Large intestine (tissue), 3 donors: Measurements from ENCODE around the gene LTBP3. TPM values are rescaled to one million over a fixed set of nuclear protein-coding genes. Genes with fewer than 3 reads are reported as not detected.

Experiments used
- DNase-seq, 2 donors: peaks; one replicate each; pipeline versions ENCODE4 v3.0.0 to v3.0.0-alpha.2; 2013
- H3K27ac ChIP-seq: one replicate; pipeline ENCODE4 v1.5.1; 2013; ENCODE audit warnings: low read length
- H3K27me3 ChIP-seq: 2 replicates; pipeline ENCODE4 v1.6.1; 2013; ENCODE audit warnings: low read length; ENCODE audit not compliant: control insufficient read depth, insufficient read depth
- H3K36me3 ChIP-seq: 2 replicates; pipeline ENCODE4 v1.6.1; 2013; ENCODE audit warnings: low read length; ENCODE audit not compliant: control insufficient read depth, insufficient read depth
- H3K4me1 ChIP-seq: one replicate; pipeline ENCODE4 v1.6.1; 2013; ENCODE audit warnings: low read length; ENCODE audit not compliant: control insufficient read depth, insufficient read depth
- H3K4me3 ChIP-seq: one replicate; pipeline ENCODE4 v1.5.1; 2013; ENCODE audit warnings: low read length
- H3K9me3 ChIP-seq: one replicate; pipeline ENCODE4 v1.6.1; 2013; ENCODE audit warnings: mild to moderate bottlenecking, low read depth, low read length, moderate library complexity; ENCODE audit not compliant: control insufficient read depth
- WGBS: methylation state at CpG from one replicate; pipeline ENCODE4 v1.1.5; 2013; ENCODE audit warnings: low lambda C conversion rate; ENCODE audit not compliant: insufficient coverage; 5-methylcytosine and 5-hydroxymethylcytosine counted together
- polyA plus RNA-seq: library from polyadenylated mRNA; unstranded; fragments of 120-200 nt; gene quantifications from one replicate; pipeline ENCODE4 v1.2.1, GENCODE V29; 2013

The LTBP3 gene
- polyA plus RNA-seq, 1 donor = 105 TPM

- Histone ChIP-seq H3K36me3 (peaks cover 16% of the 10 kb centered on the region), H3K9me3 (peaks cover 10% of the 10 kb centered on the region), H3K4me1 (peaks cover 18% of the 10 kb centered on the region), H3K27ac (peak within 1 kb of the TSS; percentile 98), H3K27me3 (no peaks in the 10 kb centered on the region), H3K4me3 (peak within 1 kb of the TSS; percentile 85)
- WGBS = 1% methylated on average over 13 of the region's 24 CpGs
- peak; percentile 94 to 96 for DNase-seq
Observed at GRCh38 chr11:65498977-65499712, 59.0 kb downstream of the LTBP3 start, which contains the start of gene MALAT1. MALAT1 (plus strand) TSS chr11:65499045.

GRCh38 chr11:65498727-65498976 is 59.5 kb downstream of the LTBP3 start:
- DNase-seq = no peak
- Histone ChIP-seq H3K36me3 (peaks cover 13% of the 10 kb centered on the region), H3K27ac (peak overlapping the region; percentile 98), H3K9me3 (peaks cover 7% of the 10 kb centered on the region), H3K4me1 (peaks cover 18% of the 10 kb centered on the region), H3K27me3 (no peaks in the 10 kb centered on the region), H3K4me3 (peak overlapping the region; percentile 85)
- WGBS = 0% methylated on average over 2 of the region's 6 CpGs

GRCh38 chr11:65498042-65498726 is 60.0 kb downstream of the LTBP3 start:
- no CpG with 5 or more reads among the region's 24 CpGs for WGBS
- Histone ChIP-seq H3K4me1 (peaks cover 20% of the 10 kb centered on the region), H3K27me3 (no peaks in the 10 kb centered on the region), H3K4me3 (peak overlapping the region; percentile 85), H3K9me3 (peaks cover 5% of the 10 kb centered on the region), H3K36me3 (peaks cover 12% of the 10 kb centered on the region), H3K27ac (peak overlapping the region; percentile 98)
- peak in 1 of 2 donors; percentile 79 for DNase-seq

GRCh38 chr11:65497141-65498041 is 60.8 kb downstream of the LTBP3 start:
- Histone ChIP-seq H3K4me1 (peaks cover 27% of the 10 kb centered on the region), H3K4me3 (peak overlapping the region; percentile 85), H3K27ac (peak overlapping the region; percentile 98), H3K36me3 (peaks cover 8% of the 10 kb centered on the region), H3K27me3 (no peaks in the 10 kb centered on the region), H3K9me3 (no peaks in the 10 kb centered on the region)
- peak; percentile 99 to 100 for DNase-seq
- no CpG with 5 or more reads among the region's 61 CpGs for WGBS

GRCh38 chr11:65496304-65497140 is 61.6 kb downstream of the LTBP3 start:
- 83% methylated on average over 3 of the region's 15 CpGs for WGBS
- no peaks in the 10 kb centered on the region for H3K9me3 ChIP-seq
- peaks cover 36% of the 10 kb centered on the region for H3K4me1 ChIP-seq
- H3K4me3 ChIP-seq = peak overlapping the region; percentile 32
- peaks cover 3% of the 10 kb centered on the region for H3K36me3 ChIP-seq
- peak overlapping the region; percentile 97 for H3K27ac ChIP-seq
- no peaks in the 10 kb centered on the region for H3K27me3 ChIP-seq
- peak in 1 of 2 donors; percentile 53 for DNase-seq

GRCh38 chr11:65493367-65494176 is 64.6 kb downstream of the LTBP3 start:
- Histone ChIP-seq H3K27ac (peak overlapping the region; percentile 81), H3K36me3 (no peaks in the 10 kb centered on the region), H3K27me3 (no peaks in the 10 kb centered on the region), H3K4me3 (no peak overlapping the region), H3K9me3 (no peaks in the 10 kb centered on the region), H3K4me1 (peaks cover 65% of the 10 kb centered on the region)
- no peak for DNase-seq
- WGBS = 93% methylated on average over 2 of the region's 12 CpGs

GRCh38 chr11:65492637-65493366 is 65.4 kb downstream of the LTBP3 start:
- peaks cover 70% of the 10 kb centered on the region for H3K4me1 ChIP-seq
- peak in 1 of 2 donors; percentile 56 for DNase-seq
- H3K4me3 ChIP-seq = no peak overlapping the region
- H3K27me3 ChIP-seq = no peaks in the 10 kb centered on the region
- H3K27ac ChIP-seq = peak overlapping the region; percentile 81
- no peaks in the 10 kb centered on the region for H3K36me3 ChIP-seq
- WGBS = no CpG with 5 or more reads among the region's 6 CpGs
- H3K9me3 ChIP-seq = no peaks in the 10 kb centered on the region

- no peaks in the 10 kb centered on the region for H3K36me3 ChIP-seq
- no peak for DNase-seq
- H3K27ac ChIP-seq = peak overlapping the region; percentile 81
- no peak overlapping the region for H3K4me3 ChIP-seq
- H3K27me3 ChIP-seq = no peaks in the 10 kb centered on the region
- no CpG with 5 or more reads among the region's 4 CpGs for WGBS
- H3K4me1 ChIP-seq = peaks cover 71% of the 10 kb centered on the region
- no peaks in the 10 kb centered on the region for H3K9me3 ChIP-seq
Observed at GRCh38 chr11:65492387-65492636, 65.8 kb downstream of the LTBP3 start.
